ENCODE data around the gene PRKCG.

- no peak for TF ChIP-seq CTCF (IDR thresholded peaks at IDR 0.05)
- no peak for TF ChIP-seq POLR2A (IDR thresholded peaks at IDR 0.05)
Measured at GRCh38 chr19:53894707-53895106, 12.7 kb downstream of the PRKCG start.
